Daoy (cell line): ENCODE results near the gene PITPNC1. TPM values are rescaled to one million over a fixed set of nuclear protein-coding genes. Genes with fewer than 3 reads are reported as not detected.
A peak's percentile ranks its signal among the peaks of the same experiment; 100 is the strongest.
"Not testable (repeated sequence)": the region's sequence is repeated elsewhere in the genome, so short reads cannot be mapped to it uniquely, and the experiment has no call there.

ENCODE experiments used
- DNase-seq: peaks from one replicate; pipeline ENCODE4 v3.0.0-alpha.2; 2015; ENCODE audit warnings: low read depth
- total RNA-seq: library from RNA; depleted of rRNA; stranded (reverse); fragments of >200 nt; shearing (Covaris generic); gene quantifications from 2 replicates; pipeline ENCODE4 v1.2.3, GENCODE V29; 2014

The PITPNC1 gene
- total RNA-seq, 1 experiment from 2014 or later, result 8.4 TPM

GRCh38 chr17:67400193-67400592 is 23.1 kb downstream of the PITPNC1 start:
- DNase-seq, result no peak

- DNase-seq, result no peak
Observed at GRCh38 chr17:67401106-67401505, 24.0 kb downstream of the PITPNC1 start.

- no peak for DNase-seq
Observed at GRCh38 chr17:67401598-67402504, 24.8 kb downstream of the PITPNC1 start.

GRCh38 chr17:67403065-67403464 is 26.0 kb downstream of the PITPNC1 start:
- DNase-seq, result no peak

GRCh38 chr17:67403483-67403882 is 26.4 kb downstream of the PITPNC1 start:
- no peak for DNase-seq

- DNase-seq, result not testable (repeated sequence)
Observed at GRCh38 chr17:67408455-67408830, 31.4 kb downstream of the PITPNC1 start.

- DNase-seq, result no peak
Observed at GRCh38 chr17:67411397-67411796, 34.3 kb downstream of the PITPNC1 start.

GRCh38 chr17:67412032-67412431 is 35.0 kb downstream of the PITPNC1 start:
- DNase-seq, result no peak

- DNase-seq, result no peak
Observed at GRCh38 chr17:67412941-67413340, 35.9 kb downstream of the PITPNC1 start.

- no peak for DNase-seq
Observed at GRCh38 chr17:67413388-67413787, 36.3 kb downstream of the PITPNC1 start.

GRCh38 chr17:67414130-67414529 is 37.0 kb downstream of the PITPNC1 start:
- no peak for DNase-seq

GRCh38 chr17:67414559-67414958 is 37.5 kb downstream of the PITPNC1 start:
- DNase-seq, result no peak

- DNase-seq, result no peak
Observed at GRCh38 chr17:67415291-67415690, 38.2 kb downstream of the PITPNC1 start.

GRCh38 chr17:67417507-67417906 is 40.4 kb downstream of the PITPNC1 start:
- no peak for DNase-seq

- no peak for DNase-seq
Observed at GRCh38 chr17:67420994-67421393, 43.9 kb downstream of the PITPNC1 start.

- peak; percentile 95 for DNase-seq
Observed at GRCh38 chr17:67421869-67422273, 44.8 kb downstream of the PITPNC1 start.

- DNase-seq, result not testable (repeated sequence)
Observed at GRCh38 chr17:67422296-67422695, 45.2 kb downstream of the PITPNC1 start.

GRCh38 chr17:67422897-67423296 is 45.8 kb downstream of the PITPNC1 start:
- DNase-seq, result no peak

- DNase-seq, result no peak
Observed at GRCh38 chr17:67425571-67426160, 48.6 kb downstream of the PITPNC1 start.

- DNase-seq, result no peak
Observed at GRCh38 chr17:67427424-67427823, 50.3 kb downstream of the PITPNC1 start.

GRCh38 chr17:67430515-67430914 is 53.4 kb downstream of the PITPNC1 start:
- DNase-seq, result not testable (repeated sequence)

- DNase-seq, result peak; percentile 65
Observed at GRCh38 chr17:67431249-67432015, 54.4 kb downstream of the PITPNC1 start.
